HL-60/S4 treated with retinoic acid at 250 ng/mL for 4 days and 3 days (cell line): Measurements from ENCODE around the gene MYADM.

Experiments
- in situ Hi-C: fragments of 300-500 bp; cut with MboI; formaldehyde crosslinking; loops from 2 replicates; pipeline ENCODE4 v1.7.0; 2022; ENCODE audit warnings: low sequenced_read_pairs

MYADM gene

DNA sequence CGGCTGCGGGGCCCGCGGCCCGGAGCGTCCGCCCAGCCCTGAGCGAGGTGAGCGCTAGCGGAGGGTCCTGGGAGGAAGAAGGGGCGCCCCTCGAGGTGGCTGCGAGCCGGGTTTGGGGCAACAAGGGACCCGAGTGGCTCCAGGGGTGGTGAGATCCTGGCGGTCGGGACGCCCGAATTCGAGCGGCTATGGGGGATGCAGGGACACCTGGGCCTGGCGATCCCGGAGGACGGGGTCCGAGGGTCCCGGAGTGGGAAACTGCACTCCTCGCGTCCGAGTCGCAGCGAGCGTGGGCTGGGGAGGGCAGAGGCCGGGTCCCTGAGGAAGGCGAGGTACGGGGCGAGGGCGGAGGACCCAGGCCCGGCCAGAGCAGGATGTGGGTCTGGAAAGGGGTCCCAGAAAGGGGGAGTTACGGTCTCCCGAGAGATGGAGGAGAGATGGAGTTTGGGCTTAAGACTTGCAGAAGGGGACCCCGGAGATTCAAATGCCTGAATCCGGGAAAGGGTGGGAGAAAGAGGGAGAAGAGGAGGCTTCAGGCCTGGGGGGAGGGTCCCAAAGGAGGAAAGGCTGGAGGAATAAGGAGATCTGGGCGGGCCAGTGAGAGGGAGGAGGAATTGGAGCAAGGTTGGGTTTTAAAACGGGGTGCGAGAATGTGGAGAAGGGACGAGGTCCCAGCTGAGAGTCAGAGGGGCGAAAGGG is 41.9 kb downstream of the MYADM start:
- in situ Hi-C loops, result no loop called here

- in situ Hi-C loops, result no loop called here
These were observed 42.5 kb downstream of the MYADM start for GRCh38 chr19:53910170-53910518.

GRCh38 chr19:53912653-53913052 is 45.0 kb downstream of the MYADM start:
- in situ Hi-C loops, result no loop called here

GRCh38 chr19:53915000-53915399 is 47.3 kb downstream of the MYADM start:
- in situ Hi-C loops, result no loop called here

- in situ Hi-C loops, result no loop called here
These were observed 48.3 kb downstream of the MYADM start for GRCh38 chr19:53916004-53916403.

DNA sequence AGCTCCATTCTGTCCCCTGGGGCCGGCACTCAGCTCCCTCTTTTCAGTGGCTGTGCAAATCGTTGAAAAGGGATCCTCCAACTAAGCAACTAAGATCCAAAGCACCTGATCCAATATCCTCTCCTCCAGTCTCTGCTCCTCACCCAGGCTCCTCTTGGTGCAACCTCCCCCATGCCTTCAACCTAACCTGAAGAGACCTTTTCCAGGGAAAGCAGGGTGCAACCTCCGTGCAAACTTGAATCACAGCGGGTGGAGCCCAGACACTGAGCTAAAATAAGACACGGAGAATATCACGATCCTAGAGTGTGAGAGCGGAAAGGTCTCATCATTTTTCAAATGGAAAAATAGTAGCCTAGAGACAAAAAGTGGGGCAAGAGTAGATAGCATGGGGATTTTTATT is 49.7 kb downstream of the MYADM start:
- in situ Hi-C loops, result no loop called here
